H1 (cell line): ENCODE results near the gene KIAA0513.

ENCODE experiments used
- BRCA1 ChIP-seq: IDR thresholded peaks from 2 replicates; pipeline ENCODE4 v1.6.1; 2012; ENCODE audit warnings: low read depth, low read length, improper control_type of control experiment
- CBX8 ChIP-seq: fragments of 300-800, 300-1000 bp; sonication (generic); IDR thresholded peaks from 2 replicates; pipeline ENCODE4 v1.7.1; 2016; ENCODE audit warnings: low read depth, low read length, borderline replicate concordance
- CREB1 ChIP-seq: IDR thresholded peaks from 2 replicates; pipeline ENCODE4 v1.6.1; 2012; ENCODE audit warnings: inconsistent platforms
- CTCF ChIP-seq, 3 experiments: IDR thresholded peaks; 1 replicate in 2 of 3; 2 replicates in 1 of 3; pipeline versions ENCODE4 v1.5.1 to v1.6.1; 2011; ENCODE audit warnings: low read length in 3 of 3, mild to moderate bottlenecking in 3 of 3, inconsistent platforms in 2 of 3, low read depth in 1 of 3, moderate library complexity in 1 of 3; ENCODE audit not compliant: insufficient read depth in 1 of 3; ENCODE audit errors: control extremely low read depth in 1 of 3
- EZH2 ChIP-seq: fragments of 200-600 bp; sonication (generic); IDR thresholded peaks from 2 replicates; pipeline ENCODE4 v1.7.1; 2012; ENCODE audit warnings: low read depth, mild to moderate bottlenecking, moderate library complexity, low read length, inconsistent platforms; ENCODE audit not compliant: severe bottlenecking
- HDAC2 ChIP-seq, 2 experiments: fragments of 300-600 bp in 1 of 2; sonication (generic) in 1 of 2; IDR thresholded peaks; 2 replicates each; pipeline ENCODE4 v1.6.1; 2011 to 2012; ENCODE audit warnings: low read depth in 2 of 2, low read length in 2 of 2, mild to moderate bottlenecking in 2 of 2, moderate library complexity in 2 of 2, borderline replicate concordance in 1 of 2, inconsistent platforms in 1 of 2
- JUN ChIP-seq: IDR thresholded peaks from 2 replicates; pipeline ENCODE4 v1.6.1; 2011; ENCODE audit warnings: low read depth, mild to moderate bottlenecking, improper control_type of control experiment, low read length
- PHF8 ChIP-seq: fragments of 200-600 bp; sonication (generic); conservative IDR thresholded peaks from 2 replicates; pipeline ENCODE4 v1.7.1; 2012; ENCODE audit warnings: low read depth, mild to moderate bottlenecking, inconsistent platforms, low read length, moderate library complexity
- POLR2AphosphoS5 ChIP-seq: IDR thresholded peaks from 2 replicates; pipeline ENCODE4 v1.6.1; 2011; ENCODE audit warnings: low read depth, low read length
- RNF2 ChIP-seq: fragments of 200-900, 300-1000 bp; sonication (generic); IDR thresholded peaks from 2 replicates; pipeline ENCODE4 v1.7.1; 2016; ENCODE audit warnings: borderline replicate concordance, low read depth, mild to moderate bottlenecking, antibody characterized with exemption, low read length; ENCODE audit not compliant: poor library complexity, severe bottlenecking; ENCODE audit errors: missing control alignments
- SP1 ChIP-seq: IDR thresholded peaks from 2 replicates; pipeline ENCODE4 v1.6.1; 2011; ENCODE audit warnings: low read depth, low read length
- TCF12 ChIP-seq: IDR thresholded peaks from 2 replicates; pipeline ENCODE4 v1.6.1; 2011; ENCODE audit warnings: low read depth, mild to moderate bottlenecking, low read length
- YY1 ChIP-seq: IDR thresholded peaks from 2 replicates; pipeline ENCODE4 v1.6.1; 2011; ENCODE audit warnings: low read depth, mild to moderate bottlenecking, low read length

- no peak for TF ChIP-seq PHF8
- no peak for TF ChIP-seq CTCF (IDR thresholded peaks at IDR 0.05; ENCODE audit: control extremely low read depth in 1 of 3, insufficient read depth in 1 of 3, low read depth in 1 of 3, low read length in 3 of 3)
- 0 out of 2 replicates have a peak, but pooled peaks have one; percentile 13 for TF ChIP-seq CREB1
- TF ChIP-seq POLR2AphosphoS5 = no peak
- TF ChIP-seq JUN = no peak
- no peak for TF ChIP-seq HDAC2 (IDR thresholded peaks at IDR 0.05; ENCODE audit: borderline replicate concordance in 1 of 2, low read depth in 2 of 2, low read length in 2 of 2)
- no peak for TF ChIP-seq EZH2
- TF ChIP-seq RNF2 = no peak
- TF ChIP-seq CBX8 = no peak
- TF ChIP-seq BRCA1 = no peak
- no peak for TF ChIP-seq SP1
- no peak for TF ChIP-seq YY1
- no peak for TF ChIP-seq TCF12
Measured at GRCh38 chr16:85075236-85075924, 47.8 kb downstream of the KIAA0513 start.
